Fibroblast of lung (primary cell): ENCODE data around the gene ARHGAP1. TPM values are rescaled to one million over a fixed set of nuclear protein-coding genes. Genes with fewer than 3 reads are reported as not detected.

Source experiments
- DNase-seq, 2 donors: peaks; one replicate each; pipeline versions ENCODE4 v3.0.0 to v3.0.0-alpha.2; 2010; ENCODE audit warnings: low read depth in 2 of 2
- H2AFZ ChIP-seq: 2 replicates; pipeline ENCODE4 v1.5.1; 2012; ENCODE audit warnings: low read length, control low read depth, inconsistent platforms
- H3K27ac ChIP-seq: 2 replicates; pipeline ENCODE4 v1.5.1; 2011; ENCODE audit warnings: low read length, control low read depth; ENCODE audit not compliant: insufficient read depth
- H3K27me3 ChIP-seq: 2 replicates; pipeline ENCODE4 v1.5.1; 2011; ENCODE audit warnings: mild to moderate bottlenecking, low read length; ENCODE audit not compliant: control insufficient read depth, insufficient read depth
- H3K36me3 ChIP-seq: 2 replicates; pipeline ENCODE4 v1.5.1; 2011; ENCODE audit warnings: low read length; ENCODE audit not compliant: control insufficient read depth, insufficient read depth
- H3K4me1 ChIP-seq: 2 replicates; pipeline ENCODE4 v1.5.1; 2011; ENCODE audit warnings: low read length; ENCODE audit not compliant: control insufficient read depth, insufficient read depth; ENCODE audit errors: extremely low read depth
- H3K4me2 ChIP-seq: 2 replicates; pipeline ENCODE4 v1.5.1; 2011; ENCODE audit warnings: low read length, control low read depth; ENCODE audit not compliant: insufficient read depth; ENCODE audit errors: extremely low read depth
- H3K4me3 ChIP-seq, 4 experiments: fragments of 200-600 bp in 1 of 4; sonication (generic) in 1 of 4; replicated peaks in 1 of 4; 2 replicates each; pipeline ENCODE4 v1.5.1; 2011 to 2016; ENCODE audit warnings: low read length in 4 of 4, low read depth in 3 of 4, mild to moderate bottlenecking in 3 of 4, control low read depth in 2 of 4, inconsistent platforms in 1 of 4, mixed read lengths in 1 of 4; ENCODE audit not compliant: insufficient read depth in 1 of 4; ENCODE audit errors: control extremely low read depth in 1 of 4
- H3K79me2 ChIP-seq: 2 replicates; pipeline ENCODE4 v1.5.1; 2012; ENCODE audit warnings: mild to moderate bottlenecking, low read length, inconsistent platforms; ENCODE audit not compliant: control insufficient read depth, insufficient read depth
- H3K9ac ChIP-seq: 2 replicates; pipeline ENCODE4 v1.5.1; 2011; ENCODE audit warnings: mild to moderate bottlenecking, low read length, control low read depth; ENCODE audit not compliant: insufficient read depth
- H3K9me3 ChIP-seq: 2 replicates; pipeline ENCODE4 v1.5.1; 2012; ENCODE audit warnings: low read depth, low read length; ENCODE audit not compliant: control insufficient read depth, insufficient read depth
- H4K20me1 ChIP-seq: 2 replicates; pipeline ENCODE4 v1.5.1; 2011; ENCODE audit warnings: low read length; ENCODE audit not compliant: control insufficient read depth, insufficient read depth; ENCODE audit errors: extremely low read depth
- EZH2 ChIP-seq: IDR thresholded peaks from 2 replicates; pipeline ENCODE4 v1.5.1; 2012; ENCODE audit warnings: low read length, control low read depth, mild to moderate bottlenecking; ENCODE audit errors: missing control alignments
- polyA plus RNA-seq, 2 donors: library from polyadenylated mRNA; depleted of rRNA in 1 of 2; stranded (reverse) in 1 of 2; unstranded in 1 of 2; fragments of >200 nt; gene quantifications; 2 replicates each; pipeline ENCODE4 v1.2.1, GENCODE V29; 2011 to 2012; ENCODE audit warnings: missing spikeins in 1 of 2
- total RNA-seq: library from RNA; depleted of rRNA; stranded (reverse); fragments of >200 nt; gene quantifications from 2 replicates; pipeline ENCODE4 v1.2.1, GENCODE V29; 2014
- TF ChIP-seq, protein P1 (sequence below), 2 donors: IDR thresholded peaks in 1 of 2; conservative IDR thresholded peaks in 1 of 2; 1 replicate in 1 of 2; 2 replicates in 1 of 2; pipeline ENCODE4 v1.5.1; 2011 to 2012; ENCODE audit warnings: low read length in 2 of 2, control low read depth in 1 of 2, inconsistent platforms in 1 of 2, low read depth in 1 of 2, mild to moderate bottlenecking in 1 of 2

Gene ARHGAP1
- total and polyA plus RNA-seq, 2 donors (not counting 1 experiment from before 2014, with no cell fraction given): 34.4 to 38.0 TPM

DNA sequence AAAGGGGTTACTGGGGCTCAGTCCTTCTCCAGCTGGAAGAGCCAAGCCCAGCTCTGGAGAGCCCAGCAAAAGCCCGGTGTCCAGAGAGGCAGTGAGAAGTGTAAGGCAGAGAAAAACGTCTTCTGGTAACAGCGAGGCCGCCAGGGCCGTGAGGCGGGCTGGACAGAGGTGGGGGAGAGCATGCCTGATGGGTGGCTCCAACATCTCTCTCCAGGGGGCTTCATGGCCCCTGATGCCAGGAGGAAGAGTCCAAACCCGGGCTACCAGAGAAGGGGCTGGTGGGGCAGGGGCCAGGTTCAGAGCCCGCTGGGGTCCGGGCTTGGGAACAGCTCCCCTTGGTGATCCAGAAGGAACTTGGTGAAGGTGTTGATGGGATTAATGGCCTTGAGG lies 21.7 kb downstream of the ARHGAP1 start:
- Histone ChIP-seq H3K4me1 (peaks cover 4% of the 10 kb centered on the region), H3K27me3 (no peaks in the 10 kb centered on the region), H3K27ac (no peak overlapping the region), H2AFZ (no peak overlapping the region), H3K9ac (no peak overlapping the region), H3K4me2 (no peak overlapping the region), H3K36me3 (peaks cover 26% of the 10 kb centered on the region), H4K20me1 (no peaks in the 10 kb centered on the region), H3K79me2 (no peaks in the 10 kb centered on the region), H3K9me3 (no peaks in the 10 kb centered on the region), H3K4me3 (no peak overlapping the region)
- TF ChIP-seq EZH2: no peak
- TF ChIP-seq, protein P1, sequence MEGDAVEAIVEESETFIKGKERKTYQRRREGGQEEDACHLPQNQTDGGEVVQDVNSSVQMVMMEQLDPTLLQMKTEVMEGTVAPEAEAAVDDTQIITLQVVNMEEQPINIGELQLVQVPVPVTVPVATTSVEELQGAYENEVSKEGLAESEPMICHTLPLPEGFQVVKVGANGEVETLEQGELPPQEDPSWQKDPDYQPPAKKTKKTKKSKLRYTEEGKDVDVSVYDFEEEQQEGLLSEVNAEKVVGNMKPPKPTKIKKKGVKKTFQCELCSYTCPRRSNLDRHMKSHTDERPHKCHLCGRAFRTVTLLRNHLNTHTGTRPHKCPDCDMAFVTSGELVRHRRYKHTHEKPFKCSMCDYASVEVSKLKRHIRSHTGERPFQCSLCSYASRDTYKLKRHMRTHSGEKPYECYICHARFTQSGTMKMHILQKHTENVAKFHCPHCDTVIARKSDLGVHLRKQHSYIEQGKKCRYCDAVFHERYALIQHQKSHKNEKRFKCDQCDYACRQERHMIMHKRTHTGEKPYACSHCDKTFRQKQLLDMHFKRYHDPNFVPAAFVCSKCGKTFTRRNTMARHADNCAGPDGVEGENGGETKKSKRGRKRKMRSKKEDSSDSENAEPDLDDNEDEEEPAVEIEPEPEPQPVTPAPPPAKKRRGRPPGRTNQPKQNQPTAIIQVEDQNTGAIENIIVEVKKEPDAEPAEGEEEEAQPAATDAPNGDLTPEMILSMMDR (conservative IDR thresholded peaks at IDR 0.05 in 1 of 2, IDR thresholded peaks at IDR 0.05 in 1 of 2; ENCODE audit: low read depth in 1 of 2, low read length in 2 of 2): no peak
- DNase-seq: no peak

DNA sequence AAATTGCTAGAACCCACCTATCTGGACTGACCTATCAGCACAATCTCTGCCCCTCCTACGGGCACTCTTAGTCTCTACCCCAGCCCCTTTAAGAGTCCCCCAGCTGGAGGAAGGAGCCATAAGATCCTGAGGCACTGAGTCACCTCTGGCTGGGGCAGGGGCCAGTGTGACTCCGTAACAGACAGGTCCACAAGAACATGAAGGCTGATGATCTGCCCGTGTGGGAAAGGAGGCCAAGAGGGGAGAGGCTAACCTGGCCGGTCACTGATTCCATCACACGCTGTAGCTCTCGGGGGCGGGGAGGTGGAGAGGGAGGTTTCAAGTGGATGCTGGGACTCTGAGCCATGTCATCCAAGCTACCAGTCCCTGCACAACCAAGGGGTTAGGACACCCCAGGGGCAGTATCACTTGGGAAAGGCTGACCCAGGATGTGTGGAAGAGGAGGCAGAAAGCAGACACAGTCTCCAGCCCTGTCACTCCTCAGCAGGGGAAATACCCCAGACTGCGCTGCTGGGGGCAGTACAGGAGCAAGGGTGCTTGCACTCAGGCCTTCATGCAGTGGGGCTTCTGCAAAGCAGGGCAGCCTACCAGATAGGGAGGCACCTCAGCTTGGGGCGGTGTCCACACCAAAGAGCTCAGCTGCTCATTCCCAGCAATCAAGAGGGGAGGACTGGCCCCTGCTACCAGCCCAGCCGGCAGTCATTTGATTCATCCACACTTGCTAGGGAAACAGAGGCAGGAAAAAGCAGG lies 22.3 kb downstream of the ARHGAP1 start:
- H3K36me3 ChIP-seq: peaks cover 28% of the 10 kb centered on the region
- H4K20me1 ChIP-seq: no peaks in the 10 kb centered on the region
- H3K9me3 ChIP-seq: no peaks in the 10 kb centered on the region
- H3K4me3 ChIP-seq: no peak overlapping the region
- no peak overlapping the region for H2AFZ ChIP-seq
- no peak overlapping the region for H3K4me2 ChIP-seq
- H3K27me3 ChIP-seq: no peaks in the 10 kb centered on the region
- no peak for TF ChIP-seq EZH2
- TF ChIP-seq, protein P1 (conservative IDR thresholded peaks at IDR 0.05 in 1 of 2, IDR thresholded peaks at IDR 0.05 in 1 of 2; ENCODE audit: low read depth in 1 of 2, low read length in 2 of 2): no peak
- no peak for DNase-seq
- peaks cover 4% of the 10 kb centered on the region for H3K4me1 ChIP-seq
- H3K27ac ChIP-seq: no peak overlapping the region
- H3K79me2 ChIP-seq: no peaks in the 10 kb centered on the region
- no peak overlapping the region for H3K9ac ChIP-seq

DNA sequence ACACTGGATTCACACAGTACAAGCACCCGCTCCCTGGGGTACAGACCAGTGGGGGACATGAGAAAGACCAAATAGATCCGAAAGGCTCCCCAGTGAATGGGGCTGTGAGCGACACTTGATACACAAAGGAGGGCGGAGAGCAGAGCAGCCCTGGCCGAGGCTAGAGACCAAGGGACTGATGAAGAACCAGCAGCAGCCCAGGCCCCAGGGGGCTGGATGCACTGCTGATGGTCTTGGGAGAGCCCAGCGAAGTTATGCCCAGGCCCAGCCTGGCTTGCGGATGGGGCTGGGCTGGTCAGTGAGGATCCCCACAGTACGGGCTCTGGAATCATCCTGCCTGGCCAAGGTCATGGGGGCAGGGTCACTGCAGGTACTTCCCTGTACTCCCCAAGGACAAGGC lies 23.2 kb downstream of the ARHGAP1 start:
- H3K36me3 ChIP-seq: peaks cover 29% of the 10 kb centered on the region
- H3K4me2 ChIP-seq: no peak overlapping the region
- no peak overlapping the region for H3K4me3 ChIP-seq
- H3K27ac ChIP-seq: no peak overlapping the region
- no peak overlapping the region for H2AFZ ChIP-seq
- H3K79me2 ChIP-seq: no peaks in the 10 kb centered on the region
- TF ChIP-seq, protein P1 (conservative IDR thresholded peaks at IDR 0.05 in 1 of 2, IDR thresholded peaks at IDR 0.05 in 1 of 2; ENCODE audit: low read depth in 1 of 2, low read length in 2 of 2): no peak
- no peak overlapping the region for H3K9ac ChIP-seq
- peaks cover 4% of the 10 kb centered on the region for H3K4me1 ChIP-seq
- H4K20me1 ChIP-seq: no peaks in the 10 kb centered on the region
- no peaks in the 10 kb centered on the region for H3K27me3 ChIP-seq
- DNase-seq: no peak
- no peaks in the 10 kb centered on the region for H3K9me3 ChIP-seq
